Measurements from ENCODE around the gene KRT36. TPM values are rescaled to one million over a fixed set of nuclear protein-coding genes. Genes with fewer than 3 reads are reported as not detected.
A peak's percentile ranks its signal among the peaks of the same experiment; 100 is the strongest.

Gene KRT36
- total and polyA plus RNA-seq, 7 donors = 0.04 TPM; not detected in 6

DNA sequence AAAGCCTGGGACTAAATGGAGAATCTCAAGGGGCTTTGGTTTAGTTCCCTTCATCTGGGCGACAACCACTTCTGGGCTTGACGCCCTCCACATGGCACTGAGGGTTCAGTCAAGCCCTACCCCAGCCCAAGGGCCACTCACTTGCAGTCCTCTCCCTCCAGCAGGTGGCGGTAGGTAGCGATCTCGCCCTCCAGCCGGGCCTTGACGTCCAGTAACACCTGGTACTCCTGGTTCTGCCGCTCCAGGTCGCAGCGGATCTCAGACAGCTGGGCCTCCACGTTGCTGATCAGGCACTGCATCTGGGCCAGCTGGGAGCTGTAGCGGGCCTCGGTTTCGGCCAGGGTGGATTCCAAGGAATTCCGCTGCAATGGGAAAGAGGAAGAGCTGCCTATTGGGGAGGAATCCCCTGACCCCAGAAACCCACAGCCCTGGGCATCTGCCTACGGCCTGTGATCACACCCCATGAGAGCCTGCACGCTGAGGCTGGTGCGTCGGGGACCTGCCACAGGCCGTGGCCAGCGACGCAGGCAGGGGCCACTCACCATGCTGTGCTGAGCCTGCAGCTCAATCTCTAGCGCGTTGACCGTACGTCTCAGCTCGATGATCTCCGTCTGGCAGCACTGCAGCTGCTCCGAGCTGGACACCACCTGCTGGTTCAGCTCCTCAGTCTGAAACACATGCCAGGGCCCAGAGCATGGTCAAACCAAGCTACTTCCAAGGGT lies 2.7 kb downstream of the KRT36 start:
- Histone ChIP-seq H3K27me3 (ENCODE audit: insufficient read depth in 3 of 3, low read length in 2 of 3) (peaks cover 0 to 4% (median 0%) of the 10 kb centered on the region in 3 donors), H3K27ac (no peak overlapping the region), H3K9me3 (no peaks in the 10 kb centered on the region), H3K36me3 (ENCODE audit: insufficient read depth in 1 of 2, low read depth in 1 of 2) (no peaks in the 10 kb centered on the region), H3K4me3 (no peak overlapping the region), H3K4me1 (no peaks in the 10 kb centered on the region)
- intact Hi-C loops (cut with DNase I) = no loop called here
- WGBS, 3 donors = 43 to 51% (median 51%) methylated on average over 29 of the region's 29 CpGs
- ATAC-seq = peak in 1 of 4 donors; percentile 38
- DNase-seq = no peak
- TF ChIP-seq, protein P1, sequence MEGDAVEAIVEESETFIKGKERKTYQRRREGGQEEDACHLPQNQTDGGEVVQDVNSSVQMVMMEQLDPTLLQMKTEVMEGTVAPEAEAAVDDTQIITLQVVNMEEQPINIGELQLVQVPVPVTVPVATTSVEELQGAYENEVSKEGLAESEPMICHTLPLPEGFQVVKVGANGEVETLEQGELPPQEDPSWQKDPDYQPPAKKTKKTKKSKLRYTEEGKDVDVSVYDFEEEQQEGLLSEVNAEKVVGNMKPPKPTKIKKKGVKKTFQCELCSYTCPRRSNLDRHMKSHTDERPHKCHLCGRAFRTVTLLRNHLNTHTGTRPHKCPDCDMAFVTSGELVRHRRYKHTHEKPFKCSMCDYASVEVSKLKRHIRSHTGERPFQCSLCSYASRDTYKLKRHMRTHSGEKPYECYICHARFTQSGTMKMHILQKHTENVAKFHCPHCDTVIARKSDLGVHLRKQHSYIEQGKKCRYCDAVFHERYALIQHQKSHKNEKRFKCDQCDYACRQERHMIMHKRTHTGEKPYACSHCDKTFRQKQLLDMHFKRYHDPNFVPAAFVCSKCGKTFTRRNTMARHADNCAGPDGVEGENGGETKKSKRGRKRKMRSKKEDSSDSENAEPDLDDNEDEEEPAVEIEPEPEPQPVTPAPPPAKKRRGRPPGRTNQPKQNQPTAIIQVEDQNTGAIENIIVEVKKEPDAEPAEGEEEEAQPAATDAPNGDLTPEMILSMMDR (IDR thresholded peaks at IDR 0.05) = peak; percentile 21

DNA sequence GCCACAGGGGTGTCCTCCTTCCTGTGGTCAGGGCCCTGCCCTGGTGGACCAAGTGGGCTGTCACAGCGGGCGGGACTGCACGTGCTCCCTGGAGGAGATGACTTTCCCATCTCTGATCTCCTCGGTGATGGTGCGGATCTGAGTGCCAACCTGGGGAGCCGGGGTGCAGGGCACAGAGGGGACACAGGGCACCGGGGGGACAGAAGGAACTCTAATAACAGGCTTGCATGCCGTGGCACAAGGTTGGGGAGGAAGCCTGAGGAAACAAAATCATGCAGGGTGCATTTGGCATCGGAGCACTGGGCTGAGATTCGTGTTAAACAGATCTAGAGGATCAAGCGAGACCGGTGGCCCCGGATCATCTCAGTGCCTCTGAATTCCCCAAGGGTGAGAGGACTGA lies 3.4 kb downstream of the KRT36 start:
- Histone ChIP-seq H3K27ac (no peak overlapping the region), H3K27me3 (ENCODE audit: insufficient read depth in 3 of 3, low read length in 2 of 3) (peaks cover 0 to 4% (median 0%) of the 10 kb centered on the region in 3 donors), H3K4me1 (no peaks in the 10 kb centered on the region), H3K4me3 (no peak overlapping the region), H3K9me3 (no peaks in the 10 kb centered on the region), H3K36me3 (ENCODE audit: insufficient read depth in 1 of 2, low read depth in 1 of 2) (no peaks in the 10 kb centered on the region)
- intact Hi-C loops (cut with DNase I) = no loop called here
- DNase-seq (no peak), ATAC-seq (no peak)
- TF ChIP-seq, protein P1 (IDR thresholded peaks at IDR 0.05) = no peak
- 89 to 92% (median 90%) methylated on average over 13 of the region's 13 CpGs for WGBS, 3 donors

DNA sequence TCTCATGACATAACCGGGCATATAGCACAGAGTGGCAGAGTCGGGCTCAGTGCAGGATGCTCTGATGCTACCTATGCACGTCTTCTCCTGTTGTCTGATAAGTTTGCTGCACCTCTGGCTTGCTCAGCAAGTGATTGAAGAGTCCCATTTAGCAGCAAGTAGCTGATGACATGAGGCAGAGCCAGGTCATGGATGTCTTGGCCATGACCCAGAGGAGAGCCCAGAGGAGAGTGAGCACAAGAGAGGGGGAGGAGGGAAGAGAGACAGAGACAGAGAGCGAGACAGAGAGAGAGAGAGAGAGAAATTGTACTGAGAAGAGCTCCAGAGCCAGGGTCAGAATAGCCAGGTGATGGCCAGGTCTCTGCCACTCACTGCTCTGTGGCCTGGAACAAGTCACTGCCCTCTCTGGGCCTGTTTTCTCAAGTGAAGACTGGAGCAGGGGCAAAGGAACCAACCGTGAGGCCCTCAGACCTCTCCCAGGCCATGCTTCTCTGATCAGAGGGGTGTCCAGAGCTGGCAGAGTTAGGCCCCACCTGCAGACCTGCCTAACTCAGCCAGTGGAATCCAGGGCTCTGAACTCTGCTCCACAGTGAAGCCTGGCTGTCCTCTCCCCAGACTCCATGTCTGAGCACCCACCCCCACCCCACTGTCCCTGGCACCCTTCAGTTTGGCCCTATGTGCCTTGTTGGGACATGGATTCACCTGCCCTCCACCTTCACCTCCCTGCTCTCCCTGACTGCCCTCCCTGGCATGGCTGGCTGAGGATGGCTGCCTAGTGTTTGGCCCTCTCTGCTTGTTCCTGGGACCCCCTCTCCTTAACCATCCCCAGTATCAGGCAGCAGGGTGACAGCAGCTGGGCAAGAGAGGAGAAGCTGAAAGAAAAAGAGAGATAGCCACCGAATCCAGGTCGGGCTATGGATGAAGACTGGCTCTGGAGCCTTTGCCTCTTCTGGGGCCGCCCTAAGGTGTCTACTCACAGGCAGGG lies 4.5 kb downstream of the KRT36 start:
- Histone ChIP-seq H3K27me3 (ENCODE audit: insufficient read depth in 3 of 3, low read length in 2 of 3) (peaks cover 0 to 4% (median 0%) of the 10 kb centered on the region in 3 donors), H3K4me3 (no peak overlapping the region), H3K9me3 (no peaks in the 10 kb centered on the region), H3K36me3 (ENCODE audit: insufficient read depth in 1 of 2, low read depth in 1 of 2) (no peaks in the 10 kb centered on the region), H3K27ac (no peak overlapping the region), H3K4me1 (no peaks in the 10 kb centered on the region)
- WGBS, 3 donors = 83 to 90% (median 85%) methylated on average over 8 of the region's 8 CpGs
- TF ChIP-seq, protein P1 (IDR thresholded peaks at IDR 0.05) = no peak
- peak in 1 of 4 donors; percentile 55 for ATAC-seq
- intact Hi-C loops (cut with DNase I) = no loop called here
- no peak for DNase-seq

DNA sequence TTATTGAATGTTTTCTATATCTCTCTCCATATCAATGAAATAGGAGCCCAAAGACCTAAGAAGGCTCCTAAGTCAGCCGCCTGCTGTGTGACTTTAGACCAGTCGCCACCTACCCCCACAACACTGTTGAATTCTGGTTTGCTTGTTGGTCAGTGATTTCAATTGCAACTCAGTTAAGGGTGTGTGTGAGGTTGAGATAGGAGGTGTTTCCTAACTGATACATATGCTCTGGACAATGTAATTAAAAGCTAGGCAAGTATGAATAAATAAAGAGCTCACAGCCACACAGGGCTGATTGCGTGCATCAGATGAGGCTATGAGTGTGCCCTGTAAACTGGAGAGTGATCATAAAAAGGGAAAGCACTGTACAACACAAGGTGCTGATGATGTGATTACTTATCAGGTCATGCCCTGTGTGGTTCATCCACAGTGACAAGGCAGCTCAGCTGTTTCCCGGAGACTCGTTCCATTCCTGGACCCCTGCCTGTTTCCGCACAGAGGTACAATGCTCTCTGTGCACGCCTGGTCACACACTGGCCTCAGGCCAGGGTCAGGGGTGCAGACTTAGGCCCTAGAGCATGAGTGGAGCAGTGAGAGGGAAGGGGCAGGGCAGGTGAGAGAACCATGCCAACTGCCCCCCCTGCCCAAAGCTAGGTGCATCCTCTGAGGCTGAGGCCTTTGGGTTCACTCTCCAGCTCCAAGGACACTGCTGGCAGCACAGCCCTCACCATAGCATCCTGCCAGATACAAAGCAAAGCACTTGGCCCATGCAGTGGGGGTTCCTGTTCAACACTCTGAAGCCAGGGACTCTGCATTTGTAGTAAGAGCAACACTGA lies 5.5 kb downstream of the KRT36 start:
- 61 to 65% (median 64%) methylated on average over 7 of the region's 7 CpGs for WGBS, 3 donors
- no peaks in the 10 kb centered on the region for H3K36me3 ChIP-seq (ENCODE audit: insufficient read depth in 1 of 2, low read depth in 1 of 2)
- H3K27me3 ChIP-seq (ENCODE audit: insufficient read depth in 3 of 3, low read length in 2 of 3) = peaks cover 0 to 4% (median 0%) of the 10 kb centered on the region in 3 donors
- no peak for ATAC-seq
- no peaks in the 10 kb centered on the region for H3K9me3 ChIP-seq
- intact Hi-C loops (cut with DNase I) = no loop called here
- no peak for DNase-seq
- H3K4me3 ChIP-seq = no peak overlapping the region
- no peaks in the 10 kb centered on the region for H3K4me1 ChIP-seq
- TF ChIP-seq, protein P1 (IDR thresholded peaks at IDR 0.05) = no peak
- no peak overlapping the region for H3K27ac ChIP-seq
